HG03025 (cell line): ENCODE measurements around the gene RARB.

ENCODE experiments used
- ATAC-seq: cut with Tn5 transposase; IDR thresholded peaks from one replicate; pipeline ENCODE4 v1.9.1; 2021; ENCODE audit warnings: mild to moderate bottlenecking, moderate library complexity; ENCODE audit not compliant: unreplicated experiment, low FRiP score

The RARB gene

GRCh38 chr3:25588441-25589103 lies 160.5 kb downstream of the RARB start:
- no peak for ATAC-seq

DNA sequence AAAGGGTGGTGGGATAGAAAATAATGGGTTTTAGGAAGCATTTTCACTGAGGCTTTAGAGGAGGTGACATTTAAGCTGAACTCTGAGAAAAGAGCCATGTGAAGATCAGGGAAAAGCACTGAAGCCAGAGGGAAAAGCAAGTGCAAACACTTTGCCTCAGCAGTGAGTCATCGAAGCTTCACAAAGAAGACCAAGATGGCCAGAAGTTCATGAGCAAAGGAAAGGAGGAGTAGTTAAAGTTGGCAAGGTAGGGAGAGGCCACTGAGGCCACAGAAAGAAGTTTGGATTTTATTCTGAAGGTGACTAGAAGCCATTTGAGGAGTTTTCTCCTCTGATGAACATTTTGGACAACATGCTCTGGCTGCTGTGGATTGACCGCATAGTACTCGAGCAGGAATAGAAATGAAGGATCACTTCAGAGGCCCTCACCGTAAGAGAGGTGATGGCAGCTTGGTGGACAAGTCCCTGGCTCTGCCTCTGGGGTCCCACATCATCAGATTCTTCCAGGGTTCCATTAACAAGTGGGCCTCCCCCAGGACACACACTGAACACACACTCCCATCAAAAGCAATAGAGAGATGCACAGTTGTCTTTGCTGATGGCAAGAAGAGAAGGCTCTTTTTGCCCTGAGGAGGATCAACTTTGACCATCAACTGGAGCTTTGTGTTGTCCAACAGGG lies 161.2 kb downstream of the RARB start:
- no peak for ATAC-seq

- ATAC-seq = no peak
Measured at GRCh38 chr3:25589783-25590258, 161.8 kb downstream of the RARB start.

GRCh38 chr3:25592510-25592968 lies 164.5 kb downstream of the RARB start:
- no peak for ATAC-seq

GRCh38 chr3:25593001-25593400 lies 164.9 kb downstream of the RARB start:
- no peak for ATAC-seq

- no peak for ATAC-seq
Measured at GRCh38 chr3:25594007-25594502, 166.0 kb downstream of the RARB start.

DNA sequence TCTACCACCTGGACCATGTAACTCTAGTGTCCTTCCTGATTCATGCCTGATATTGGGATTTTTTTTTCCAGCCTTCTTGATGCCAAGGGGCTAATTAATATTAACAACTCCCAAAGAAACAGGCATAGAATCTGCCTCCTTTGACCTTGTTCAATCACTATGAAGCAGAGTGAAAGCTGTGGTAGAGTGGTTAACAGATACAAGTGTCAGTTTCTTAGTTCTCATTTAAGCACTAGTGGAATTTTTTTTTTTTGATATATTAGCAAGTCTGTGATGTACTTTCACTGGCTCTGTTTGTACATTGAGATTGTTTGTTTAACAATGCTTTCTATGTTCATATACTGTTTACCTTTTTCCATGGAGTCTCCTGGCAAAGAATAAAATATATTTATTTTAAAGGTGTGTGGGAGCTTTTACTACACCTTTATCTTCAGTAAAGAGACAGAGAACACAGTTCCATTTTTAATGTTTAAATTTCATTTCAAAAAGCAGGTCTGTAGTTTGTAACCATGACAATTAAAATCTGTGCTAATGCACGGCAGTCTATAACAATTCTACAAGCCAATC lies 169.6 kb downstream of the RARB start:
- ATAC-seq = no peak

DNA sequence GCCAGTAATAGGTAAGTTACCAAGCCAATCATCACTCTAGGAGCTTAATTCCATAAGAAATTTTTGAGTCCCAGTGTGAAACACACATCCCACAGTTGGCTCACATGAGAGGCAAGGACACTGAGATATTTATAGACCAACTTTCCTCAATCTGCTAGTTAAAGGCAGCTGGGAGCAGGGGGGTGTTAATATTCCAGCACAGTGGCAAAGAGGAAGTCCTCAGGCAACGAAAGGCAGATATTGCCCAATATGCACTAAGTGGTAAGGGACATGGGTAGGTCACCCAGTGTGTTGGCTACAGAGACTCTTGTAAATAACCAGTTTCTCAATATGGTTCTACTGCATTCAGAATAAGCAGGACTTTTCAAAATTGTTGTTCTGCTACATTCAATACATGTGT lies 175.6 kb downstream of the RARB start:
- ATAC-seq = no peak

- ATAC-seq = no peak
Measured at GRCh38 chr3:25604107-25604805, 176.2 kb downstream of the RARB start.

DNA sequence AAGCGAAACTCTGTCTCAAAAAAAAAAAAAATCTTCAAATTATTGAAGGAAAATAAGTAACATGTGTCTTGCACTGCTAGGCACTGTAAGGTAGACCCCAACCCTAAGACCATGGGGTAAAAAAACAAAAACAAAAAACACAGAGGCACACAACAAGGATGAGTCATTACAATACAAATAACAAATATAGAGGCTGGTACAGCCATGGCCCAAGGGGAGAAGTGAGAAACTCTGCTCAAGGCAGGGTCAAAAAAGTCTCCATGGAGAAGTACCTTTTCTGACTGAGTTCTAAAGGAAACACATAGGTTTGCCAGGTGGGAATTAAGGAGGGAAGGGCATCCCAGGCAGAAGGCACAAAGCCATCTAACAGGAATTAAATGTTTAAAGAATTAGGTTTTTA lies 182.1 kb downstream of the RARB start:
- no peak for ATAC-seq

- ATAC-seq = no peak
Measured at GRCh38 chr3:25610779-25611178, 182.7 kb downstream of the RARB start.

GRCh38 chr3:25611193-25611592 lies 183.1 kb downstream of the RARB start:
- no peak for ATAC-seq

DNA sequence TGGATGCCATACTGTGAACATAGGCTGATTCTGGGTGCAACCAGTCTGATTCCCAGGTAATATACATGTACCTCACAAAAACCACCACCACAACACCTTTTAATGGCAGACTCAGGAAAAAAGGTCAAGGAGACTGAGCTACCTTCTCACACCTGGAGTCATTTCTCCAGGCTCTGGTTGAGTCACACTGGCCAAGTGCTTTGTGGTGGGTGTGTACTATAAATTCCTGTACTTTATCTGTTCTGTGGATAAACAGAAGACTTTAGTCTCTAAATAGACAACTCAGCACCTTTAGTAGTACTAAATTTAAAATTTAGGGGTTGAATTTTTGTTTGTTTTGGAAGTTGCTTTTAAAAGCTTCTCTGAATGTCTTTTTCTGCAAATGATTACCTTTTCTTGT lies 190.0 kb downstream of the RARB start:
- no peak for ATAC-seq

GRCh38 chr3:25619382-25619781 lies 191.3 kb downstream of the RARB start:
- no peak for ATAC-seq

GRCh38 chr3:25620493-25620892 lies 192.4 kb downstream of the RARB start:
- no peak for ATAC-seq

- ATAC-seq = no peak
Measured at GRCh38 chr3:25621087-25621486, 193.0 kb downstream of the RARB start.

- no peak for ATAC-seq
Measured at GRCh38 chr3:25631989-25632388, 203.9 kb downstream of the RARB start.

DNA sequence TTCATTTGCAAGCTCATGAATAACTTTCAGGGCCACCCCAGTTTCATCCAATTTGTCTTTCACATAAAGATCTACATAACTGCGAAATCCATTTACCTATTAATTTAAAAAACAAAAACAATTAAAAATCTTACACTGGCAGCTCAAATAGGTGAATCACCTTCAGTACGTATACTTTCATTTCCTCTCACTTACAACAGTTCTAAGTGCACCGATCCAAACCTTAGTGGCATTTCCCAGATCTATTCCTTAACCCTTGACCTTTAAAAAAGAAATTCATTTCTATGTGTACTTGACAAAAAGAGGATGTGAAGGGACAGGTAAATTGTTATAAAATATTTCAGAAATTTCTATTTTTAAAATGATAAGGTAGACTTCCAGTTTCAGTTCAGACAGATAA lies 205.9 kb downstream of the RARB start:
- no peak for ATAC-seq

DNA sequence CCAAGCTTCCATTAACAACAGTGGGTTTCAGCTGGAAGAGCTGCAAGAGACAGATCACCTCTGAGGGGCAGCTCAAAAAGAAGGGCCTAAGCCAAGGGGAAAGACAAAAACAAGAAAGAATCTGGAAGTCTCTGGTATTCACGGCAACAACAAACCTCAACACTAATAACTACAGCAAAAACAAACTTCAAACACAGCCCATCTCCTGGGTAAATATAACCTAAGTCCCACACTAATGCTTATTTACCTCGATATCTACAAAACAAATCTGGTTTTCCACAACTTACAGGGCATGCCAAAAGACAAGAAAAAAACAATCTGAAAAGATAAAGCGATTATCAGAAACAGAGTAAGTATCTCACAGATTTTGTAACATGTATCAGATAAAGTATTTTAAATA lies 207.0 kb downstream of the RARB start:
- no peak for ATAC-seq
